Left lobe of liver (tissue), 2 donors: ENCODE data around the gene TNIK. TPM values are rescaled to one million over a fixed set of nuclear protein-coding genes. Genes with fewer than 3 reads are reported as not detected.
A peak's percentile ranks its signal among the peaks of the same experiment; 100 is the strongest.
"Not testable (repeated sequence)": the region's sequence is repeated elsewhere in the genome, so short reads cannot be mapped to it uniquely, and the experiment has no call there.

ENCODE experiments used
- ATAC-seq: fragments of 200-7000 bp; cut with Tn5 transposase; one replicate; pipeline ENCODE4 v1.9.1; 2020; ENCODE audit warnings: mild to moderate bottlenecking, moderate library complexity
- DNase-seq: peaks from one replicate; pipeline ENCODE4 v3.0.0-alpha.2; 2020; ENCODE audit warnings: low spot score
- total RNA-seq: library from RNA; stranded (reverse); gene quantifications from one replicate; pipeline ENCODE4 v1.2.1, GENCODE V29; 2021
- donor health status: DM: no; HTN: no; CAD: no; lungs with moderate emphysema.
- donor health status: DM: no; HTN: yes; CAD: no.

TNIK gene
- total RNA-seq, 1 donor from 2014 or later = 4.0 TPM

GRCh38 chr3:171119402-171119801, 340.8 kb downstream of the TNIK start:
- DNase-seq, ATAC-seq: not testable (repeated sequence)

GRCh38 chr3:171118993-171119392, 341.2 kb downstream of the TNIK start:
- DNase-seq, ATAC-seq: not testable (repeated sequence)

GRCh38 chr3:171116824-171117395, 343.3 kb downstream of the TNIK start:
- DNase-seq (no peak), ATAC-seq (no peak)

- no peak for ATAC-seq
- no peak for DNase-seq
Measured at GRCh38 chr3:171116365-171116764, 343.8 kb downstream of the TNIK start.

DNA sequence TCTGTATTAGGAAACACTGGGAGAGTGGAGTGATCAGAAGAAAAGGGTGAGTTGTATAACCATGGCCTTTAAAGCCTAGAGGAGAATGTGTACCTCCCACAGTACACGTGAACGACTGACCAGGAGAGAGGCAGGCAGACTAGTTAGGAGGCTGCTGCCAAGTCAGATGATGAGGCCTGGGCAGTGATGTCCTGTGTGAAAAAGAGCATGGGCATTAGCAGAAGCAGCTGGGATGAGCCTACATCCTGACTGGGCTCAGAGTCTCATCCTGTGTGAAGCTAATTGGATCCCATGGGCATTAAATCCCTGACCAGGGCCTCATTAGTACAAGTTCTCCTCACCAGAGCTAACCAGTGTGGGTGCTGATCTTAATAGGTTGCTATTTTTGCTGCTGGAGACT, 344.5 kb downstream of the TNIK start:
- ATAC-seq (no peak), DNase-seq (no peak)

- DNase-seq = no peak
- no peak for ATAC-seq
Measured at GRCh38 chr3:171113716-171114115, 346.5 kb downstream of the TNIK start.

- DNase-seq (no peak), ATAC-seq (no peak)
Measured at GRCh38 chr3:171110715-171111114, 349.5 kb downstream of the TNIK start.

GRCh38 chr3:171108066-171108465, 352.1 kb downstream of the TNIK start:
- no peak for DNase-seq
- ATAC-seq = no peak

DNA sequence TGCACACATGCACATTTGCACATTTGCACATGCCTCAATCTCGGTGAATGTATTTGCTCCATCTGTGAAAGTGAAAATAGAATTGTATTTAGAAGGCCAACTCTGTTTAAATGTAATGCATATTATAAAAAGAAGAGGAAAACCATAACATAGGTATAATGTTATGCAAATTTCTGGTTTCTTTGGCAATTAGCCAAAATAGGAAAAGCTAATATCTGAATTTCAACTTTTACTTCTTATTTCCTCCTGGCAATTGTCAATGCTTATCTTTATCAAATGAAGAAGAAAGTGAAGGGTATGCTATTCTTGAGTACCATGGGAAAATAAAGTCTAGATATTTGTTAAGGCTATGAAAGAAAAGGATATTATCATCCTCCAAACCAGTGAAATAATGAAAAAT, 357.0 kb downstream of the TNIK start:
- no peak for DNase-seq
- no peak for ATAC-seq

- DNase-seq = no peak
- no peak for ATAC-seq
Measured at GRCh38 chr3:171101982-171102641, 358.1 kb downstream of the TNIK start.

GRCh38 chr3:171099911-171100310, 360.3 kb downstream of the TNIK start:
- ATAC-seq (no peak), DNase-seq (no peak)

GRCh38 chr3:171095063-171095462, 365.1 kb downstream of the TNIK start:
- ATAC-seq = no peak
- no peak for DNase-seq

GRCh38 chr3:171094411-171094810, 365.8 kb downstream of the TNIK start:
- DNase-seq = peak; percentile 48

DNA sequence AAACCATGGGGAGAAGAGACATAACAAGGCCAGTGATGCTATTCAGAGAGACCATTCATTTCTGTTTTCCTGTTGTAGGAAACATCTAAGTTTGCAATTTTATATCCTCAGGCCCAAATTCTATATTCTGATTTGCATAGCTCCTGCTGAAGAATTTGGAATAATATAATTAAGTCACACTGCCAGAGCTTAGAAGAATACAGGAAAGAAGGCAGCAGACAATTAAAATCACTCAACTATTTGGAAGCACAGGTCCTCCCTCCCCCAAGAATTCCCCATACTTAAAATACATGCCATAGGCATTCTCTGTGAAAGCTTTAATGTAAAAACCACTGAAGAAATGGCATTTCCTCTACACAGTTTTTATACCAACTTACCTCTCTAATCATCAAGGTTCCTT, 366.7 kb downstream of the TNIK start:
- ATAC-seq (no peak), DNase-seq (no peak)

More at GRCh38 chr3:171094411-171094810, 365.8 kb downstream of the TNIK start:
- peak; percentile 64 for ATAC-seq

DNA sequence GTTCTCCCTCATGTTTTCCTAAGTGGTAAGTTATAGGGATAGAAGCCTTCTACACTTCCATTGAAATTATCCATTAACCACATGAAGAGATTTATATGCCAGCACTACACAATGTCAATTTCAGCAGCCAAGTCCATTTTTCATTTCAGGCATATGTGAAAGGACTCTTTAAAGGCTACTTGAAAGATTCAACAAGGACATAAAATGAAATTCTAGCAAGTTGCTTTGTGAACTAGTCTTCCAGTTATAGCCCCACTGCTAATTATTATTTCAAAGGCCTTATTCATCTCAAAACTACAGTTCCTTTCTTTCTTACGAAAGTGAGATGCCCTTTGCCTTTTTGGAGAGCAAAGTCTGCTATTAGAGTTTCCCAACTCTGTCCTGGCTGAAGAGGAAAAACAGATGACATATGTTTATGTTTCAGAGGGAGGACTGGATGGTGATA, 367.7 kb downstream of the TNIK start:
- DNase-seq = no peak
- peak; percentile 79 for ATAC-seq

GRCh38 chr3:171090321-171090720, 369.9 kb downstream of the TNIK start:
- DNase-seq = no peak
- no peak for ATAC-seq

GRCh38 chr3:171088964-171089754, 371.0 kb downstream of the TNIK start:
- ATAC-seq (peak; percentile 71), DNase-seq (peak; percentile 48)

GRCh38 chr3:171088496-171088895, 371.7 kb downstream of the TNIK start:
- DNase-seq = no peak
- ATAC-seq = no peak

DNA sequence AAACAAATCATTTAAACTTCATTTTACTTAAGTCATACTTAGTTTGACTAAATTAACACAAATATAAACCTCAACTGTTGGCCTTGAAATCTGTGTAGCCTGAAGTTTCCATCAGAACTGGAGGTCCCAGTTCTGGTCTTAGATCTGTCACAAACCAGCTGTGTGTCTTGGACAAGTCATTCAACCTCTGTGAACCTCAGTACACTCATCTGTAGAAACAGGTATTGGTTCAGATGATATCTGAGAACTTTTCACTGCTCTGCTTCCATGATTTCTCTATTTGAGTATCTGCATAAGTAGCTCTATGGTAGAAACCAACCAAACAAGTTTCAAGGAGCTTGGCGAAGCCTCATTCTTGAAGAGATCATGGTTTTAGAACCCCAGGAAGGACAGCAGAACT, 373.3 kb downstream of the TNIK start:
- ATAC-seq (no peak), DNase-seq (no peak)

GRCh38 chr3:171077261-171077660, 382.9 kb downstream of the TNIK start:
- no peak for ATAC-seq

GRCh38 chr3:171072432-171072831, 387.8 kb downstream of the TNIK start:
- ATAC-seq (no peak), DNase-seq (no peak)

More at GRCh38 chr3:171077261-171077660, 382.9 kb downstream of the TNIK start:
- no peak for DNase-seq

DNA sequence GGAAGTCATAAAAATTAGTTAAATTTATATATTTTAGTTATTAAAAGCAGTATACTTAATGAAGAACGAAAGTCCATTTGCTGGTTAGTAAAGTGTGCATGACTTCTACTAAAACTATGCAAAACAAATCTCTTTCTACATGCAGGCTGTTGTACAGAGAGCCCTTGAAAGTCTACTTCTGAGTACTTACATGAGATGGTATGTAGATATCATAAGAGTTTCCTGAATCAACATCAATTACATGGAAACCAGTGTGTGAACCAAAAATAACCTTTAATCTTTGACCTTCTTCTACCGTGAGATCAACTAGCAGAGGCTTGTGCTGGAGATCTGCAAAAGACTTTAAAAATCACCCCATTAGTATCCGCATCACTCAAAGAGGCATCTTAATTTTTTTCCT, 391.5 kb downstream of the TNIK start:
- no peak for DNase-seq
- ATAC-seq = no peak
